Glomerular visceral epithelial cell (primary cell): ENCODE results near the gene ZGPAT.
A peak's percentile ranks its signal among the peaks of the same experiment; 100 is the strongest.

ENCODE experiments used
- DNase-seq: peaks from one replicate; pipeline ENCODE4 v3.0.0-alpha.2; 2016; ENCODE audit errors: extremely low spot score

ZGPAT gene

GRCh38 chr20:63678667-63679465 lies 29.0 kb upstream of the ZGPAT start:
- no peak for DNase-seq

DNA sequence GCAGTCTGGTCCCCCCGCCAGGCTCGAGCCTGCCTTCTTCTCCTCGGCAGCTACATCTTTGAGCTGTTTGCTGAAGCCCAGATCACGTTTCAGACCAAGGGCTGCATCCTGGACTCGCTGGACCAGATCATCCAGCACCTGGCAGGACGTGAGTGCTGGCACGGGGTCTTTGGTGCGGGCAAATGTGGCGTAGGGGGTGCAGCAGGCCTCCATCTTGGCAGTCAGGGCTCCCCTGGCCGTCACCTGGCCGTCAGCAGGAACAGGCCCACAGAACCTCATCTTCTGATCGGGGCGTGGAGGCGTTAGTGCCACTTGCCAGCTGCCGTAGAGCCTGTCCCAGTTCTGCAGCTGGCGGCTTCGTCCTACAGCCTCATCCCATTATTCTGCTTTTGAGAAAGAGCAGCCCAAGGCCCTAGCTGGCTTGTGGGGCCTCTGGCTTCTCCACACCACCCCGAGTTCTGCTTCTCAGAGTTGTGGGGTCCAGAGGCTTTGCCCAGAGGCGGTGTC lies 28.0 kb upstream of the ZGPAT start:
- no peak for DNase-seq

DNA sequence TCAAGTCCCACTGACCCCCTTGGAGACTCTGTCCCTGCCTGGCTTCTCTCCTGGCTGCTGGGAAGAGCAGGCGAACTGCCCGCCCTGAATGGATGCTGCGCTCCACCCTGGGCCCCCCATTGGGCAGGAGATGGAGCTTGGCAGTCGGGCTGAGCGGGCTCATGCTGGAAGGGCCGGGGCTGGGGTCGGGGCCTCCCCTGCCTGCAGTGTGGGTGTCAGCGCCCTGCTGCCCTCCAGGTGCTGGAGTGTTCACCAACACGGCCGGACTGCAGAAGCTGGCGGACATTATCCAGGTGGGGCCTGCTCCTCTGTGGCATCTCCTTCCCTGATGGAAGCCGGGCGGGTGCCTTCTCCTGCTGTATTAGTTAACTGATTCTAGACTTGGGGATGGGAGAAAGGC lies 27.4 kb upstream of the ZGPAT start:
- no peak for DNase-seq

DNA sequence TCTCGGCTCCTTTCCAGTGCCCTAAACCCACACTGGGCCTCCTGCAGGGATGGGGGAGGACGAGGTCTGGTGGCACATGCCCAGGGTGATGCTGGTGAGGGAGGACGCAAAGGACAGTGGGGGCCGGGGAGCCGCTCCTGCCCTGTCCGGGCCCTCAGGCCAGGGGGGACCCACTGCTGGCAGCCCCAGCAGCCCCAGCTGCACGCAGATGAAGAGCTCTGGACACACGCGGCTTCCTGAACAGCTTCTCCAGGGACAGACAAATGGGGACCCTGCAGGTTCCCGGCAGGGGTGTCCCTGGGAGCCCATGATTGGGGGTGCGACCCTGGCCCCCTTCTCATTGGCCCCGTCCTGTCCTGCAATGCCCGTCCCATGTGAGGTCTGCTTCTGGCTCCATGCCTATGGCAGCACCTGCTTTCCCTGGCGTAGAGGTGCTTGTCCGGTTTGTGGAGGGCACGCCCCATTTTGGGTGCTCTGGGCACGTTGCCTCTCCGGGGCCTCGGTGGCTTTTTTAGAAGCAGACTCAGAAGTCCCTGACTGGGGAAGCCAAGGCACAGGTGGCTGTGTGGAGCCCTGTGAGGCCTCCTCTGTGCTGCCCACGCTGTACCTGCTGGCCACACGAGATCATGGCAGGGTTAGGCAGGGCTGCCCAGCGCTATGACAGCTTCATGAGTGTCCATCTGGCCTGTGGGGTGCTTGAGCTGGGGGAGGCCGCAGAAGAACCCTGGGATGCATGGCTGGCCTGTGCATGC lies 26.8 kb upstream of the ZGPAT start:
- DNase-seq = no peak

DNA sequence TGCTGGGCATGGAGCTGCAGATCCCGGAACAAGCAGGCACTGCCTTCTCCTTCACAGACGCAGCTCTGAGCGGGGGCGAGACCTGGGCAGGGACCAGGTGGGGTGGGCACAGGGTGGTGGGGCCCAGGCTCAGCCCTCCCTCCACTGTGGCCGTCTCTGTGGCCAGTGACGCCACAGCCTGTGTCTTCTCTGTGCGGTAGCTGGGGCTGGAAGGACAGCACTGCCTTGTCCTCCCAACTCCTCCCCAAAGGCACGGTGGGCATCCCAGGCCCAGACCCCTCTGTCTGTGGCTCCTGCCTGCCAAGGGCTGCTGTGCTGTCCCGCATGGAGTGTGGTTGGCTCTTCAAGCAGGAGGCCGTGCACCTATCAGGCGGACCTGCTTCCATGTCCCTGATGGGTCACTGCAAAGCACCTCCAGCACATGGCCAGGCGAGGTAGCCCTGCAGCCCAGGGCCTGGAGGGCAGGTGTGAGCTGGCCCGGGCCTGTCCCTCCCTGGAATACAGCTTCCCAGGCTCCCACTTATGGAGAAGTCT lies 26.2 kb upstream of the ZGPAT start:
- no peak for DNase-seq

DNA sequence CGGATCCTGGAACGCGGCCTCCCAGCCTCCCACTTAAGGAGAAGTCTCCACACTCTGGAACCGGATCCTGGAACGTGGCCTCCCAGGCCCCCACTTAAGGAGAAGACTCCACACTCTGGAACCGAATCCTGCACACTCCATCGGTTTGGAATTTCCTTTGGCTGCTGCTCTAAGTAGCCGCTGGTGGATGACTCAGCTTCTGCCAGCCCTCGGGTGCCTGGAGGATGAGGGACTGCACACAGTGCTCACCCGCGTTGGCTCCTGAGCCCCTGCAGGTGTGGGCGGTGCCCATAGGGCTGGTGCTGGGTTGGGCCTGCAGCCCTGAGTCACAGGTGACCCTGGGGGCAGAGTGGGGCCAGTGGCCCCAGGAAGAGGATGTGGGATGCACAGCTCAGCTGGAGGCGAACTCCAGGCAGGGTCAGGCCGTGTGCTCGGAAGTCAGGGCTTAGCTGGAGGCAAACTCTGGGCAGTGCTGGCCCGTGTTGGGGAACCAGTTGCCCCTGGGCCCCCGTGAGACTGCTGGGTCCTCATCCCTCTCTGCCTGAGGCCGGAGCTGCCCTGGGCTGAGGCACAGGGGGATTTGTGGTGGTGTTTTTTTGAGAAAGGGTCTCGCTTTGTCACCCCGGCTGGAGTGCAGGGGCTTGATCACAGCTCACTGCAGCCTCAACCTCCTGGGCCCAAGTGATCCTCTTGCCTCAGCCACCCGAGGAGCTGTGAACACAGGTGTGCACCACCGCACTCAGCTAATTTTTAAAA lies 25.3 kb upstream of the ZGPAT start:
- DNase-seq = peak; percentile 100

- no peak for DNase-seq
These were observed 22.4 kb upstream of the ZGPAT start for GRCh38 chr20:63685269-63686026.

- no peak for DNase-seq
These were observed 21.7 kb upstream of the ZGPAT start for GRCh38 chr20:63686094-63686491.

- DNase-seq = no peak
These were observed 21.1 kb upstream of the ZGPAT start for GRCh38 chr20:63686492-63687321.

DNA sequence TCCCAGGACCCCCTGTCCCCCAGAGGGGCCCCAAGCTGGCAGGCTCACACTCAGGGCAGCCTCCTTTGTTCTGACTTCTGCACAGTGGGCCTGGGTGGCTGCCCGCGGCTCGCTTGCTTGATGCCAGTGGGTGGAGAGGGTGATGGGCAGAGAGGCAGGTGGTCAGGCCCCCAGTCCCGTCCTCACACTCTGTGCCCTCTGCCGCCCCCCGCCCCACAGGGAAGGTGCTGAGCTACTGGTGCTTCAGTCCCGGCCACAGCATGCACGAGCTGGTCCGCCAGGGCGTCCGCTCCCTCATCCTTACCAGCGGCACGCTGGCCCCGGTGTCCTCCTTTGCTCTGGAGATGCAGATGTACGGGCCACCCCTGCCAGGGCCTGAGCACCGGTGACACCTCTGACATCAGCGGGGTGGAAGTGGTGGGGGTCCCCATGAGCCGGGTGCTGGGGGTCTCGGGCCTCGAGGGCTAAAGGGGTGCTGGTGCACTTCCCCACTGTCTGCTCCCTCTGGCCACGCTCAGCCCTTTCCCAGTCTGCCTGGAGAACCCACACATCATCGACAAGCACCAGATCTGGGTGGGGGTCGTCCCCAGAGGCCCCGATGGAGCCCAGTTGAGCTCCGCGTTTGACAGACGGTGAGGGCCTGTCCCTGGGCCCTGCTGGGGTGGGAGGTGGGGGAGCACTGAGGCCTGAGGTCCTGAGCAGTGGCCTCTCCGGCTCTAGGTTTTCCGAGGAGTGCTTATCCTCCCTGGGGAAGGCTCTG lies 20.2 kb upstream of the ZGPAT start:
- no peak for DNase-seq

DNA sequence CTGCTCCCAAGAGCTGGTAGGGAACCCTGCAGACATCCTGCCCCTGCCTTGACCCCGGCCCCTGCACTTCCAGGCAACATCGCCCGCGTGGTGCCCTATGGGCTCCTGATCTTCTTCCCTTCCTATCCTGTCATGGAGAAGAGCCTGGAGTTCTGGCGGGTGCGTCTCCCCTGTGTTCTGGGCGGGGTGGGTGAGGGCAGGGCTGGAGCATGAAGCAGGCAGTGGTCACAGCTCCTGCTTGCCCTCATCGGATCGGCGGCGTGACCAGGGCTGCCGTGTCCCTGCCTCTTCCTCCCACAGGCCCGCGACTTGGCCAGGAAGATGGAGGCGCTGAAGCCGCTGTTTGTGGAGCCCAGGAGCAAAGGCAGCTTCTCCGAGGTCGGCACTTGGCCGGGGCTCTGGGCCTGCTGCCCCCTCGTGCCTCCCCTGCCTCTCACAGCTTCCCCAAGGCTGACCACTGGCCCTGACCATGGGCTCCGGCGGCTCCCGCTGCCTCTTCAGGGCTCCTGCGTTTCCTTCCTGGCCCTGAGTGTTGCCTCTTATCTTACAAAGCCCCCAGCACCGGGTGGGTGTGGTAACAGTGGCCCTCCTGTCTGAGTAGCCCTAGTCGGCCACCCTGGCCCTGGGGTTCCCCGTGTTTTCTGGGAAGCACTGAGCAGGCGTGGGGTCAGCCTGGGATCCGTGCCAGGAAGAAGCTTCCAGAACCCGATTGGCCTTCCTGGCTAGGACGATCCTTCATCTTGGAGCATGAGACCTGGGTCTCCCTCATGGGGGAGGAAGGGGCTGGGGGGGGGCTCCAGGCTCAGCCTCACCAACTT lies 19.4 kb upstream of the ZGPAT start:
- DNase-seq = no peak

DNA sequence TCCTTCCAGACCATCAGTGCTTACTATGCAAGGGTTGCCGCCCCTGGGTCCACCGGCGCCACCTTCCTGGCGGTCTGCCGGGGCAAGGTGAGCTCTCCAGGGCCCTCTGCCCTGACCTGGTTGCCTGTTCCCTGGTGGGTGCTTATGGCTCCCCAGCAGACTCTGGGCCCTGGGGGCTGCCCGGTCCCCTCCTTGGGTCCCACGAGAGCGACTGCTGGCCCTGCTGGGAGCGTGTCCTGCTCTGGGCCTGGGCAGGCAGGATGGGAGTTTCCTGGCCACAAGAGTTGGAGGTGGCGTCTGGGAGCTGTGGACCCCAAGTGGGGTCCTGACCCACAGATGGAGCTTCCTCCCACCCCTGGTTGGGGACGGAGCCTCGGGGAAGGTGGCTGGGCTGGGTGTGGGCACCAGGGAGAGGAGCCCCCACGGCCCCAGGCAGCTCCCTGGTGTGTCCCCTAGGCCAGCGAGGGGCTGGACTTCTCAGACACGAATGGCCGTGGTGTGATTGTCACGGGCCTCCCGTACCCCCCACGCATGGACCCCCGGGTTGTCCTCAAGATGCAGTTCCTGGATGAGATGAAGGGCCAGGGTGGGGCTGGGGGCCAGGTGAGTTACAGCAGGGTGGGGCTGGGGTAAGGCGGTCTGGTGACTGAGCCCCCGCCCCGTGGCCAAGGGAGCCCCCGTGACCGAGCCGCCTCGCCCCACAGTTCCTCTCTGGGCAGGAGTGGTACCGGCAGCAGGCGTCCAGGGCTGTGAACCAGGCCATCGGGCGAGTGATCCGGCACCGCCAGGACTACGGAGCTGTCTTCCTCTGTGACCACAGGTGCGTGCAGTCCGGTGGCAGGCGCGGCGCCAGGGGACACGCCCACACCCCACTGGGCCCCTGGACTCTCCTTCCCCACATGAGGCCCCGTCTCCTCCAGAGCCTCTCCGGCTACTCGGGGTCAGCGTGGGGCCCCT lies 18.5 kb upstream of the ZGPAT start:
- DNase-seq = no peak

DNA sequence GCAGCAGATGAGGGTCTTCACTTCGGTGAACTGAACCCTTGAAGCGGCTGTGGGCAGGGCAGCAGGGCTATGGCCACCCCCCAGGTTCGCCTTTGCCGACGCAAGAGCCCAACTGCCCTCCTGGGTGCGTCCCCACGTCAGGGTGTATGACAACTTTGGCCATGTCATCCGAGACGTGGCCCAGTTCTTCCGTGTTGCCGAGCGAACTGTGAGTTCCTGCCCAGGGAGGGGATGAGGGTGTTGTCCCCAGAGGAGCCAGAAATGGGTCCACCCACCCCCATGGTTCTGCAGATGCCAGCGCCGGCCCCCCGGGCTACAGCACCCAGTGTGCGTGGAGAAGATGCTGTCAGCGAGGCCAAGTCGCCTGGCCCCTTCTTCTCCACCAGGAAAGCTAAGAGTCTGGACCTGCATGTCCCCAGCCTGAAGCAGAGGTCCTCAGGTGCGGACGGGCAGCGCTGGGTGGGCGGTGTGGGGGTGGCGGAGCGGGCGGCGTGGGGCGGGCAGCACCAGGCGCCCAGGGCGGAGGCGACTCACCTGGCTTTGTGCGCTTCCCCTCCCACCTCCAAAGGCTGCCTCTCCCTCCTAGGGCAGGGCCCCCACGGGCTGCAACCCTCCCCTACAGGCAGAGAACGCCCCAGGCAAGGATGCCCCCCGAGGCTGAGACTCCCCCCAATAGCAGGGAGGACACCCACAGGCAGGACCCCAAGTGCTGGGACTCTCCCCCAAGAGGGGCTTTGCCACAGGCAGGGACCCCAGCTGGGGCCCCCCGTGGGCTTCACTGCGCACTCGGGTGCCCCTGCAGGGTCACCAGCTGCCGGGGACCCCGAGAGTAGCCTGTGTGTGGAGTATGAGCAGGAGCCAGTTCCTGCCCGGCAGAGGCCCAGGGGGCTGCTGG lies 17.6 kb upstream of the ZGPAT start:
- no peak for DNase-seq

GRCh38 chr20:63690898-63691710 lies 16.7 kb upstream of the ZGPAT start:
- no peak for DNase-seq

DNA sequence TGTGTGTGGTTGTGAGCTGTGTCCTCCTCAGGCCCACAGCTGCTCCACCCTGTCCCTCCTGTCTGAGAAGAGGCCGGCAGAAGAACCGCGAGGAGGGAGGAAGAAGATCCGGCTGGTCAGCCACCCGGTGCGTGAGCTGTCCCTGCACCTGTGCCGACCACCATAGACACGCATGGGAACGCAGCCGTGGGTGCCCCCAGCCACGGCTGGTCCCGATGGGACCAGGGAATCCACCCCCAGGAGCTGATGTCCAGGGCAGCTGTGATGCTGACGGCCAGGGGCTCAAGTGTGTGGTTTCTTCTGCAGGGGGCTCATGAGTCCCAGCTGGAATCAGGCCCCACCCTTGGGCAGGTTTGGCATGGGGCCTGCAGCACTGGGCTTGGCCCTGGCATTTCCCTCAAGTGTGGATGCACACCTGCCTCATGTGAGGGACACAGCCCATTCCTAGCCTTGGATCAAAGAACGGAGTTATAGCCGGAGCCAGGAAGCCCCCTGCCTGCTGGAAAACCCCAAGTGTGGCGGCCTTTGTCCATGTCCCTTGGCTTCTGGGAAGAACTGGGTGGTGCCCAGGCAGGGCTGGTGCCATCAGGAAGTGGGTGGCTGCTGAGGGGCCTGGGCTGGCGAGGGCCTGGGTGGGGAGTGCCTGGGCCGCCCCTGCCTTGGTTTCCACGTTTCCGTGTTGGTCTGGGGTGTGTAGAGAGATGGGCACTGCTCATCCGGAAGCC lies 16.0 kb upstream of the ZGPAT start:
- no peak for DNase-seq
